HG03103 (cell line): ENCODE data around the gene CIDEB.

ENCODE experiments used
- ATAC-seq: cut with Tn5 transposase; IDR thresholded peaks from one replicate; pipeline ENCODE4 v1.9.1; 2021; ENCODE audit warnings: low read depth; ENCODE audit not compliant: unreplicated experiment

The CIDEB gene

DNA sequence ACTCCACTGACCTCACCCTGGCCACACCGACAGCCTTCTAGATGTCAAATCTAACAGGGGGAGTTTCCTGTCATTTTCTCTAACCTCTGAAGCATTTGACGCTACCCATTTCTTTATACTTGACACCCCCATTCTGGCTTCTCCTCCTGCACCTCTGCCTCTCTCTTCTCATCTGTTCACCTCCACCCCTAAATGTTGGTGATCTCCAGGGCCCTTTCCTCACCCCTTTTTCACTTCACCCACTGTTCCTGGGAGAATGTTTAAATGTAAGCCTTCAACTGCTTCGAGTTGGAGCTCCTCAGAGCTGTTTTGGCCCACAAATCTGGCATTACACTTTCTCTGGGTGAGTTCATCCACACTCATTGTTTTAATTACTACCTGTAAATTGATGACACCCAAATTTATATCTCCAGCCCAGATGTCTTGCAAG is 35.9 kb downstream of the CIDEB start:
- ATAC-seq, result no peak

DNA sequence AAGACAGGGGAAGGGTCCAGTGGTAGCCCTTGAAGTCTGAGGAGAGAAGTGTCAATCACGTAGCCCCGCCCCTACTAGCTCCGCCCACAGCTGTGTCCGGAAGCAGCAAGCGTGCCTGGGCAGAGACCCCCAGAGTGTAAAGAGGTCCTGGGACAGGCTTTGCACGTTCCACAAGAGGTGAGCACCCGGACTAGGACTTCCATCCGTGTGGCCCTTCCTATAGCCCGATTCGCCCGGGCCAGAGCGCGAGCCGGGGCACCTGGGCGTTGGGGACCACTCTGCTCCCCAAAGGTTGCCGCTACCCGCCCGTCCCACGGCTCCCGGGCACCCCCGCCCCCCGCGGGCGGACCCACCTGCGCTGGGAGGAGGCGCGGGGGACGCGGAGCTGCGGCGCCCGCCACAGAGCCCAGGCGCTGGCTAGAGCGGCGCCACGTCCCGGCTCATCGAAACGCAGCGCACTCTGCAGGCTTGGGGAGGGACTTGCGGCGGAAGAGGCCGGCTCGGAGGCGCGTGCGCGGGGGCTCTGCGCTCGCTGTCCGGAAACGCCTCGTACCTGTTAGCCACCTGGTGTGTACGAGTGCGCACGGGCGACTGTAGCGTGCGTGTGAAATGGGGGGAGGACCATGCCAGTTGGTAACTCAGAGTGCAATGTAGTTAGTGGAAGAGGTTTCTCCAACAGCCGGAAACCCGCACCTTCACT is 36.5 kb downstream of the CIDEB start, which contains the start of gene RABGGTA:
Gene RABGGTA, minus strand, starts transcription at position 464 of the 700 bp plus-strand sequence. CDS start 482 bp downstream, outside the sequence.
- peak; percentile 79 for ATAC-seq

DNA sequence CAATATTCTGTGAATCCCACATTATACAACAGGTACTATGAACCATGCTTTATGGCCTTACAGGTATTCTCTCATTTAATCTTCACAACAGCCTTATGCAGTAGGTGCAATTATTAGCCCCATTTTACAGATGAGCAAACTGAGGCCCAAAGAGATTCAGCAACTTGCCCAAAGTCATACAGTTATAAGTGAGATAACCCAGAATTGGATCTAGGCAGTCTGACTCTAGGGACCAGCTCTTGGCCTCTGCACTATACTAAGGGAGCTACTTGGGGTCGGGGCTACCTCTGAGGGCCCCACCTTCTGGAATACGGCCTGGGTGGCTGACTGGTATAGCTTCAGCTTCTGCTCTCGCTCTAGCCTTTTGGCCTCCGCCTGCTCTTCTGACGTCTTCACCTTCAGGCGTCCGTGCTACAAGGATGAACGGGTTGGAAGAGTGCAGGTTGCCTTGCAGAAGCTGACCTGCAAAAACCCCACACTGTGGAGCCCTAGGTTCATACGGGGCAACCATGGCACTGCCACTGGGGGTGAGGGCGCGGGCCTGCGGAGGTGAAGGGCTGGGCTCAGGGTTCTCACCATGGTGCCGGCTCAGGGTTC is 37.1 kb downstream of the CIDEB start:
- ATAC-seq, result no peak

DNA sequence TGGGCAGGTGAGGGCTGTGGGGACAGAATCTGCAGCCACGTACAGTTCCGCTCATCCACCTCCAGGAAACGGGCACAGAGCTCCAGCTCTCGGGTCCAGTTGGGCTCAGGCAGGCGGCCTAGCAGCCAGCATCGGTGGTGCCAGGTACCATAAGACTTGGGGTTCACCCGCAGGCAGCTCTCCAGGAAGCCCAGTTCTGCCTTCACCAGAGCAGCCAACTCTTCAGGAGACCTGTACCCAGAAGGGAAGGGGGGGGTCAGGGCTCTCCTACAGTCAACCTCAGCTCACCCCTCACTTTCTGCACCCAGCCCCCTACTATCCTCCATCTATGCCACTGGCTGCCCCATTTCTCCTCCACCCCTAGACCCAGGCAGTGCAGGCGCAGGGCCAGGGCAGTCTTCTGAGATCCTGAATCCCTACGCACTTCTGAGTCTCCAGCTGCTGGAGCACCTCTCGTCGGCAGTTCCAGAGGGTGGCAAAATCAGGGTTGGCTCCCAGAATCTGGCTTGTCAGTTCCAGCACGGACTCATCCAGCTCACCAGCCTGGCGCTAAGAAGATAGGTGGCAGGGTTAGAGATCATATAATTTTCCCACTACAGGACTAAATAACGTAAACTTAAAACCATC is 37.8 kb downstream of the CIDEB start:
- ATAC-seq, result no peak

DNA sequence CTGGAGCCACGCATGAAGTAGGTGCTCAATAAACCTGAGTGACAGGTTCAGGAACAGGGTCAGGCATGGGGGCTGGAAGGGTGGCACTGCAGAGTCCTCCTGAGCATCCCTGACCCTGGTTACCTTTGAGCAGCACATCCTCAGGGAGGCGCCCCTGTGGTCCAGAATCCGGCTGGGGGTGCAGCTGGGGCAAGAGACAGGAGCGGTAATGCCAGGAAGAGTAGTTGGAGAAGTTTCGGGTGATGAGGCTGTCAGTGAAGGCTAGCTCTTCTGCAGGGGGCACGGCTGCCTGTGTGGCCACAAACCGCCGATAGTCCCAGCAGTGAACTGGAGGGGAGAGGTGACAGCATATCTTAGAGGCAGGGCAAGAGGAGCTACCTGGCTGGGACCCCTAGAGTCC is 38.4 kb downstream of the CIDEB start:
- ATAC-seq, result no peak

DNA sequence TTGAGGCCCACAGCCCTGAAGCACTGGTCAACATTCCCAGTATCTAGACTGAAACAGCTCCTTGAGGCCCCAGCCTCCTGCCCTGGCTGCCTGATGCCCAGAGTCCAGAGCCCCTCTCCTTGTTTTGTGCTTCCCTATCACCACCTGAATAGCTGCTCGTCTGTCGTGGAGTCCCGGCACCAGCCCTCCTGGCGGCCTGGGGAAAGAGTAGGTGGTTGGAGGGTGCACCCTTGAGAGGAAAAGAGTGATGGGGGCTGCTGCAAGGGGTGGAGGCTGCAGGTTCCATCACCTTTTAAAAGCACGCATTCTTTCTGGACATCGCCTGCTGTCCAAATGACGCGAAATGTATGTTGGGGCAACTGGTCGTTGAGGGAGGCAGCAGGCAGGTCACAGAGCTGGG is 39.6 kb downstream of the CIDEB start:
- no peak for ATAC-seq

DNA sequence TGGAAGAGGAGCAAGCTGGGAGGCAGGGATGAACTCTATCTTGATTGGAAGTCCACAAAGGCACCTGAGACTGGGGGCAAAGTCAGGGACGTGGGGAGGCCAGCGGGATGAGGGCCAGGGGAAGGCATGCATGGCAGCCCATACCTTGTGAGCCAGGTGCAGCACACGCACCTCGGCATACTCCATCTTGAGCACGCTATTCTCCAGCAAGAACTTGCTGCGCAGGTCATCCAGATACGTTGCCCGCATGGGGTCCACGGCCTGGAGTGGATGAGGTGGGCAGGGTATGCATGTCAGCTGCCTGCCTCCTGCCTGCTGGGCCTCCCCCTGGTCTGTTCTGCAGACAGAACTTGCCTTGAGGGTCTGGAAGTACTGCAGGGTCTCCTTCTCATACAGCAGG is 40.3 kb downstream of the CIDEB start:
- ATAC-seq, result no peak

DNA sequence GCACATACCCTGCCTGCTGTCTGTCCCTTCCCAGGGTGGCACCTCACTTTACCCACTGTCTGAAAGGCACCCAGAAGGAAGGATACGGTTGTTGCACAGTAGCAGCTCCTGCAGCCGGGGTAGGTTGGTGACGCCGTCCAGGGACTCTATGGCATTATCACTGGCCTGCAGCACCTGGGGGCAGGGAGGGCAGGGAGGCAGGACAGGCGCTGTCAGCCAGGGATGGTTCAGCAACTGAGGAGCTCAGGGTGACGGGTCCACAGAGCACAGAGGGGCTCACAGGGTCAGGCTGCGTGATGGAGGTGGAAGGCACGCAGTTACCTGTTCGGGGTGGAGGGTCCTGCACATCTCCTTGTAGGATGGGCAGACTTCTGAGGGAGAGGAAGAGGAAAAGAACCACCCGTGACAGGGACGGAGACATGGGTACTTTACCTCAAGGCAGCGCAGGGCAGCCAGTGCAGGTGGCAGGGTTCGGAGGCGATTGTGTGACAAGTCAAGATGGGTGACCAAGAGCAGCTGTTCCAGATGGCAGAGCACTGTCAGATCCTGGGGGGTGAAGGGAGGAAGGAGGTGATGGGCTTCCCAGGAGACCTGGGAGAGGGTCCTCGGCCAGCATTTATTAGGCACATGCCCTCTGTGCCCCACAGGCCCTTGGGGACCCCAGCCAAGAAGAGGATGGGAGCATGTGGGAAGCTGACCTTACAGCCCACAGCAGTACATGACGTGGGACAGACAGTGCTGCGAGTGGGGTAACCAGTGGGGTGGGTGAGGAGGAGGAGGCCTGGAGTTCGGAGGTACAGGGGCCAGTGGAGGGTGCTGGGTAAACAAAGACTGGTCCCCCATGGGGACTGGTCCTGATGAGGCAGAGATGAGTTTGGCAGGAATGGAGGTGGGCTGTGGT is 41.2 kb downstream of the CIDEB start:
- no peak for ATAC-seq

DNA sequence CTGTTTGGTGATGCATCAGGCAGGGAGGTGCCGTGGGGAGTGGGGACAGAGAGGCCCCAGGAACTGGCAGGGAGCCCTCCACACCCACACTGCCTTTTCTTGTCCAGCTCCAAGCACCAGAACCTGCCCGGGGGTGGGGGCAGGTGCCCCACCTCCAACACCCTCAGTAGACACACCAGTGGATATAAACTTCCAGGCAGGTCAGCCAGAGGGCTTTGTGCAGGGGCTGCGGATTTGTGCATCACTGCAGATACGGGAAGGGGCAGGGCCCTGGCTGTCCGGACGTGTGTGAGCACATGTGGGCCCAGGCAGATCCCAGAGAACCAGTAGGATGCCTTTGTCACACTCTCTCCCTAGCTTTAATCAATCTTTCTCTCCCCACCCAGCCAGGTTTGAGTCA is 43.5 kb downstream of the CIDEB start:
- no peak for ATAC-seq

DNA sequence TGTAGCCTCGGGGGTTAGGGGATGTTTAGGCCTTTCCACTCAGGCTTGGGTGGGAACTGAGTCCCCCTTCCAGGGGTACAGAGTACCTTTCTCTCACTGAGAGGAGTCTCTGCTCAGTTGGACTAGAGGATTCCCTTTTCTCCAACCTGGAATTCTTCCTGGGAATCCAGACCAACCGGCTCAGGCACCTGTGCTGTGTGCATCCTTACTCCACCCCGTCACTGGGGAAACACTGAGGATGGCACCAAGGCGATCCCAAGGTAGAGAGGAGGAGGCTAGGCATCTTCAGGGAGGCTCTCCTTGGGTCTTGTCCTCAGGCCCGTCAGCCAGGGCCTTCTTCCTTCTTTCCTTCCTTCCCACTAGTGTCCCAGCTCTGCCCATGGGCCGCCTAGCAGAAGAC is 43.9 kb downstream of the CIDEB start:
- ATAC-seq, result no peak

DNA sequence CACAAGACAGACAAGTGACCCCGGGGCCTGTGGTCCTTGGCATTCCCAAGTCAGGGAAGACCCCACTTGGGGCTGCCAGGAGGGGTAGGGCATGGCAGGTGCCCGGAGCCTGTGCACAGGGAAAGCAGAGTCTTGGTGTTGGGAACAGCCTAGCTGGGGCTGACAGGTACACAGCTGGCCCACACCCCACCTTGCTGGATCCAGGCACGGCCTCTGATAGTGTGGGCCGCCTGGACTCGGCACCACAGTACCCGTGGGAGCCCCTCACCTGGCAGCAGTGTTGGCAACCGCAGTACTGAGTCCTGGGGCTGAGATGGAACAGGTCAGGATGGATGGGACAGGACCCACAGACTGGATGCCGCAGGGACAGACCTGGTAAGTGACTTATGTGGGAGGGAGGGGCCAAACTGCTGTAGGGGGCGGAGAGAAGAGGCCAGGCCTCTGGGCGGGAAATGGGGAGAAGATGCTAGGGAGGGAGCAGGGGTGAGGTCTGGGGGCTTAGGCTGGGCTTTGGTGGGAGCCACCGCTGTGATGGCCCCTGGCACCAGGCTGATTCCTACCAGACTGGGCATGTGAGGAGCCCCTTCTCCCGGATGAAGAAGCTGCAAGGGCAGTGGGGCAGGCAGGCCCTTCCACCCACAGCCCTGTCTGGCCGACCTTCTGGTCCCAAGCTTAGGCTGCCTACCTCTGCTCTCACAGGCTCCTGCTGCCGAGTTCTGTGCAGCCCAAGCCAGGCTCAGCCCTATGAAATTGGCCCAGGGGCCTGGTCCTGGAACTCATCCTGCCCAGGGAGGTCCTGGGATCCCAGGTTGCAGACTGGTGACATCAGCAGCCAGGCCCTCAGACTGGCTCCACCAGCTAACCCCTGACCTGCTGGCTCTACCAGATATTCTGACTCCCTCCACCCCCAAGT is 44.7 kb downstream of the CIDEB start, which contains the start of gene TGM1:
Gene TGM1, minus strand, starts transcription at position 357 of the 913 bp plus-strand sequence. CDS start 825 bp downstream, outside the sequence.
- no peak for ATAC-seq

DNA sequence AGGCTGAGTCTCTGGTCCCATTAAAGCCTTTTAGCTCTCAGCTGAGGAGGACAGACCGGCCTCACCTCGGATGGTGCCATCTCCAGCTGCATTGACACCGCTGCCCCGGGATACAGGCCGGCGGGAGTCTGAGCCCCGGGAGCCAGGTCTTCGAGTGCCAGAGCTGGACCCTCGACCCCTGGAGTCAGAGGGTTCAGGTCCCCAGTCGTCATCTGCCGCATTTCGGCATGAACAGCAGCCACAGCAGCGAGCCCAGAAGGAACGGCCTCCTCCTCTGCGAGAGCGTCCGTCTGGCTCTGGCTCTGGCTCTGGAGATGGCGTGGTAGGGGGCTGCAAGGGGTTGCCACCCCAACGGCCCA is 45.8 kb downstream of the CIDEB start:
- no peak for ATAC-seq

DNA sequence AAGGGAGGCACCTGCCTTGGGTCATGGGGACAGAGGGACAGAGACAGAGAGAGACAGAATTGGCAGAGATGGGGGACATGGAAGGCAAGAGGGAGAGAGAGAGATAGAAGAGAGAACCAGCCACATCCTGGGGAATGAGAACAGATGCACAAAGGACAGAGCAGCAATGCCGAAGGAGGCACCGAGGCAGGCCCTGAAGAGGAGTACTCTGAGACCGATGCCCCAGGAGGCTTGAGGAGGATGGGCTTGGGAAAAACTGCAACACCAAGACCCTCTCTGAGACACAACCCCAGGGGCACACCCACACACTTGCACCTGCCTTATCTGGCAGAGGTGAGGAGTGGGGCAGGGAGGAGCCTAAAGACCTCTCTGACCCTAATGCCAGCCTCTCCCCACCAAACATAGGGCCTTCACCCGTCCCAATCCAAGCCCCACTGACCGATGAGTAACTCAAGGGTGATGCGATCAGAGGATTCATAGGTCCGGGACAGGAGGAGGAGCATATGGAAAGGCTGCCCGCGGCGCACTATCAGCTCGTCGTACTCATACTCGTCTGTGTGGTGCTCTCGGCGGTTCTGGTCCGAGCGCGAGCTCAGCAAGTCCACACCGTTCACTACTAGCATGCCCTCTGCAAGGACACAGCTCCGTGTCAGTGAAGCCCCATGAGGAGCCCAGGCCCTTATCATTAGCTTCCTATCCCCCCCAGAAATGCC is 46.4 kb downstream of the CIDEB start:
- ATAC-seq, result no peak

DNA sequence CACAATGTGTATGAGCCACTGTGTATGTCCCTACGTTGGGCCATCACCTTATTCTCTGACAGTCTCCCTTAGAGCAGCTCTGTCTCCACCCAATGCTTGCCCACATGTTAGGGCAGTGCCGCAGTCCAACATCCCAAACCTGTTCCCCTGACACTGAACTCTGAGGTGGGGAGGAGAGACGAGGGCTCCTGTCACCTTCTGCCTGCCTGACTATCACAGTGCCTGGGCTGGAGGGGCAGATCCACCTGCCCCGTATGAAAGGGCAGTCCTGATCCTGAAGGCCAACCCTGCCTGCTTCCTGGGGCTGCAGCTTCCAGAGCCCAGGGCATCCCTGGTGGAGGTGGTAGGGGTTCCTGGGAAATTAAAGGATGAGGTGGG is 47.0 kb downstream of the CIDEB start:
- ATAC-seq, result no peak

DNA sequence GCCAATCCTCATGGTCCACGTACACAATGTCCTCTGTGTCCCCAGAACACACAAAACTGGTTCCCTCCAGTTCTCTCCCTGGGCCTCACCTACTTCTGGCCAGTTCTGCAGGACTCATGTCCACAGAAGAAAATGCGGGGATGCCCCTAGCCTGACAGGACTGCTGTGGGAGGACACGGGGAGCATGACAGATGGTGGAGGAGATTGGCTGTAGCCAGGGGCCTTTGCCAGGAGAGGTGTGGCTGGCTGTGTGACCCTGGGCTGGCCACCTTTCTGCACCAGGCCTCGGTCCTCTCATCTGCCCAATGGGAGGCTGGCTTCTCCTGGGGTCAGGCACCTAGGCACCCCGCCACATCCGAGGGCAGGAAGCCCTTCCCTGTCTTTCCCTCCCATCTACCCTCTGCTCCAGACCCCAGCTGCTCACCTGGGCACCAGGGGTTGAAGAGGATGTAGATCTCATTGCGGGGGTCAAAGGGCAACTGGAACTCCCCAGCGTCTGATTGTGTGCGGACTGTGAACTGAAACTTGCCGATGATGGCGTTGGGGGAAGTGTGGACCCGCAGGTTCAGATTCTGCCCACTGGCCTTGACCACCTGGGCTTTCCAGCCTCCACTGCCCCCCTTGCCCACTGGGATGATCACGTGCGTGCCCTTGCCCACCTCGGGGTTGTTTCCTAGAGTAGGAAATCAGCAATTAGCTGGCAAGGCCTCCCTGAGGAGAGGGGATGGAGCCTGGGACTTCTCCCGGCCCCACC is 47.6 kb downstream of the CIDEB start:
- no peak for ATAC-seq

DNA sequence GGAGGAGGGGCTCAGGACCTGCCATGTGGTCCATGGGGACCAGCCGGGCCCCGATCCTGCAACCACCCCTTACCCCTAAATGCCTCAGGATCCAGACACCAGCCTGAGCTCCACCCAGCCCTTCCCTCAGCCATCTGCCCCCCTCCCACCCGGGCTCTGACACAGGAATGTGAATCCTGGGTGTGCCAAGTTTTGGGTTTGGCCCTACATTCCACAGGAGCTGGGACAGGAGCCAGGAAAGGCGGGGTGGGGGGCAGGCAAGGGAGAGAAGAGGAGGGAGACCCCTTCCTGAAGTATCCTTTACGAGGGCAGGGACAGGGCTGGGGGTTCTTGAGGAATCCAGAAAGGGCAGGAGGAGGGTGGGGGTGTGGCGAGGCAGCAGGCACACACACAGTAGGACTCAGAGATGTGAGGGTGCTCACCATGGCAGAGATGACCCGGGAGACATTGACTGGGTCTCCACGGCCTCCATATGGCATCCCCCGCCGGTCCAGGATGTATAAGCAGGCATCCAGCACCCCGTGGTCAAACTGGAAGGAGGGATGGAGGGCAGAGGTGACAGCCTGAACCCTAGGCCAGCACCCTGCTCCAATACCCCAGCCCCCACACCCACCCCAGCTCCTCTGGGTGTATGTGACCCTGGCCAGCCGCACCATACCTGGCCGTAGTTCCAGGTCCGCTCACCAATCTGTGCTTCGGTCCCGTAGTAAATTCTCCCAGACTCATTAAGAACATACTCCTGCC is 48.3 kb downstream of the CIDEB start:
- ATAC-seq, result no peak

DNA sequence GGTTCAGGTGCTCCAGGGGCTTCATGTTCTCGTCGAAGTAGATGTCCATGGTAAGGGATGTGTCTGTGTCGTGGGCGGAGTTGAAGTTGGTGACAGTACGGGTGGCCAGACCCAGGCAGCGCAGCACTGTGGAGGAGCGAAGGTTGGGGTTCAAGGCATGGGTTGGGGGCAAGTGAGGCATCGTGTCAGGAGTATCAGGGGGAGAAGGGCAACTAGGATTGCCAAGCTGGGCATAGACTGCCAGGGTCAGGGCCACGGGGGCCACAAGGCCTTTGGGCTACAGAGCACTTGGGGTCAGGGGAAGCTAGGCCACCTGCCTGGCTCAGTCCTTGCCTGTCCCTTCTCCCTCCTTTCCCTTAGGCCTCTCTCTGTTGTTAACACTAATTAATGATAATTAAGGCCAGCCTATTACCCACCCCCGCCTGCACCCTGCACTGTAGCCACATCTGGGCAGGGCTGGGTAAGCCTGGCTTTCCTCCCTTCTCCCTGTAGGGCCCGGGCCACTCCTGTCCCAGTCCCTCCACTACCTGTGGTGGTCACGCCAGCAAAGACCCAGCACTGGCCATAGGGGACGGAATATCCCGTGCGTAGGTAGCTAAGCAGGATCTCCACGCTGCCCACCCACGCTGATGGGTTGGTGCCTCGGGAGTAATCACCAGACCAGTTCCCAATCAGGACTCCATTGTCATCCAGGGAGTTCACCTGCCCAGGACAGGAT is 49.1 kb downstream of the CIDEB start:
- ATAC-seq, result no peak
